ENCODE measurements around the gene JCHAIN.

JCHAIN gene

GRCh38 chr4:70623323-70623722 is 43.0 kb downstream of the JCHAIN start:
- H3K36me3 ChIP-seq (ENCODE audit: control insufficient read depth, insufficient read depth, low read length), result no peaks in the 10 kb centered on the region
- 95 to 100% methylated on average over 1 to 2 of the region's 3 CpGs for WGBS, 2 experiments
- H3K4me1 ChIP-seq (ENCODE audit: control insufficient read depth, insufficient read depth, low read length), result no peaks in the 10 kb centered on the region
- H3K9me3 ChIP-seq (ENCODE audit: control insufficient read depth, low read length), result no peaks in the 10 kb centered on the region
- H3K27me3 ChIP-seq (ENCODE audit: control insufficient read depth, insufficient read depth, low read length, poor library complexity, severe bottlenecking), result no peaks in the 10 kb centered on the region
- H3K27ac ChIP-seq (ENCODE audit: insufficient read depth, low read depth, low read length, poor library complexity, severe bottlenecking), result no peak overlapping the region
- H3K4me3 ChIP-seq (ENCODE audit: insufficient read depth, low read depth, low read length), result no peak overlapping the region

GRCh38 chr4:70619778-70620177 is 46.5 kb downstream of the JCHAIN start:
- 100% methylated on average over 1 to 2 of the region's 2 CpGs for WGBS, 2 experiments
- H3K27me3 ChIP-seq (ENCODE audit: control insufficient read depth, insufficient read depth, low read length, poor library complexity, severe bottlenecking), result no peaks in the 10 kb centered on the region
- no peak overlapping the region for H3K4me3 ChIP-seq (ENCODE audit: insufficient read depth, low read depth, low read length)
- H3K36me3 ChIP-seq (ENCODE audit: control insufficient read depth, insufficient read depth, low read length), result no peaks in the 10 kb centered on the region
- no peaks in the 10 kb centered on the region for H3K9me3 ChIP-seq (ENCODE audit: control insufficient read depth, low read length)
- no peaks in the 10 kb centered on the region for H3K4me1 ChIP-seq (ENCODE audit: control insufficient read depth, insufficient read depth, low read length)
- H3K27ac ChIP-seq (ENCODE audit: insufficient read depth, low read depth, low read length, poor library complexity, severe bottlenecking), result no peak overlapping the region

GRCh38 chr4:70619288-70619687 is 47.0 kb downstream of the JCHAIN start:
- 92 to 93% methylated on average over 4 of the region's 4 CpGs for WGBS, 2 experiments
- Histone ChIP-seq H3K4me1 (ENCODE audit: control insufficient read depth, insufficient read depth, low read length) (no peaks in the 10 kb centered on the region), H3K9me3 (ENCODE audit: control insufficient read depth, low read length) (no peaks in the 10 kb centered on the region), H3K27me3 (ENCODE audit: control insufficient read depth, insufficient read depth, low read length, poor library complexity, severe bottlenecking) (no peaks in the 10 kb centered on the region), H3K36me3 (ENCODE audit: control insufficient read depth, insufficient read depth, low read length) (no peaks in the 10 kb centered on the region), H3K27ac (ENCODE audit: insufficient read depth, low read depth, low read length, poor library complexity, severe bottlenecking) (no peak overlapping the region), H3K4me3 (ENCODE audit: insufficient read depth, low read depth, low read length) (no peak overlapping the region)

GRCh38 chr4:70614184-70614555 is 52.1 kb downstream of the JCHAIN start:
- no peak overlapping the region for H3K27ac ChIP-seq (ENCODE audit: insufficient read depth, low read depth, low read length, poor library complexity, severe bottlenecking)
- H3K36me3 ChIP-seq (ENCODE audit: control insufficient read depth, insufficient read depth, low read length), result no peaks in the 10 kb centered on the region
- WGBS, 2 experiments, result 92 to 93% methylated on average over 3 of the region's 3 CpGs
- H3K4me1 ChIP-seq (ENCODE audit: control insufficient read depth, insufficient read depth, low read length), result no peaks in the 10 kb centered on the region
- H3K9me3 ChIP-seq (ENCODE audit: control insufficient read depth, low read length), result no peaks in the 10 kb centered on the region
- H3K4me3 ChIP-seq (ENCODE audit: insufficient read depth, low read depth, low read length), result no peak overlapping the region
- no peaks in the 10 kb centered on the region for H3K27me3 ChIP-seq (ENCODE audit: control insufficient read depth, insufficient read depth, low read length, poor library complexity, severe bottlenecking)

- H3K27ac ChIP-seq (ENCODE audit: insufficient read depth, low read depth, low read length, poor library complexity, severe bottlenecking), result no peak overlapping the region
- no peaks in the 10 kb centered on the region for H3K36me3 ChIP-seq (ENCODE audit: control insufficient read depth, insufficient read depth, low read length)
- H3K9me3 ChIP-seq (ENCODE audit: control insufficient read depth, low read length), result no peaks in the 10 kb centered on the region
- H3K4me1 ChIP-seq (ENCODE audit: control insufficient read depth, insufficient read depth, low read length), result no peaks in the 10 kb centered on the region
- no peak overlapping the region for H3K4me3 ChIP-seq (ENCODE audit: insufficient read depth, low read depth, low read length)
- WGBS, 2 experiments, result 85 to 88% methylated on average over 8 to 9 of the region's 9 CpGs
- no peaks in the 10 kb centered on the region for H3K27me3 ChIP-seq (ENCODE audit: control insufficient read depth, insufficient read depth, low read length, poor library complexity, severe bottlenecking)
These were observed 52.8 kb downstream of the JCHAIN start for GRCh38 chr4:70613306-70614183.

GRCh38 chr4:70608324-70608723 is 58.0 kb downstream of the JCHAIN start:
- Histone ChIP-seq H3K27ac (ENCODE audit: insufficient read depth, low read depth, low read length, poor library complexity, severe bottlenecking) (no peak overlapping the region), H3K4me3 (ENCODE audit: insufficient read depth, low read depth, low read length) (no peak overlapping the region), H3K9me3 (ENCODE audit: control insufficient read depth, low read length) (no peaks in the 10 kb centered on the region), H3K4me1 (ENCODE audit: control insufficient read depth, insufficient read depth, low read length) (no peaks in the 10 kb centered on the region), H3K36me3 (ENCODE audit: control insufficient read depth, insufficient read depth, low read length) (no peaks in the 10 kb centered on the region), H3K27me3 (ENCODE audit: control insufficient read depth, insufficient read depth, low read length, poor library complexity, severe bottlenecking) (no peaks in the 10 kb centered on the region)
- 93 to 94% methylated on average over 2 of the region's 2 CpGs for WGBS, 2 experiments

GRCh38 chr4:70607334-70607853 is 58.9 kb downstream of the JCHAIN start:
- Histone ChIP-seq H3K4me1 (ENCODE audit: control insufficient read depth, insufficient read depth, low read length) (no peaks in the 10 kb centered on the region), H3K9me3 (ENCODE audit: control insufficient read depth, low read length) (no peaks in the 10 kb centered on the region), H3K27me3 (ENCODE audit: control insufficient read depth, insufficient read depth, low read length, poor library complexity, severe bottlenecking) (no peaks in the 10 kb centered on the region), H3K27ac (ENCODE audit: insufficient read depth, low read depth, low read length, poor library complexity, severe bottlenecking) (no peak overlapping the region), H3K4me3 (ENCODE audit: insufficient read depth, low read depth, low read length) (no peak overlapping the region), H3K36me3 (ENCODE audit: control insufficient read depth, insufficient read depth, low read length) (no peaks in the 10 kb centered on the region)
- 93 to 94% methylated on average over 3 of the region's 3 CpGs for WGBS, 2 experiments

- H3K4me3 ChIP-seq (ENCODE audit: insufficient read depth, low read depth, low read length), result no peak overlapping the region
- WGBS, 2 experiments, result 95% methylated on average over 8 of the region's 8 CpGs
- no peaks in the 10 kb centered on the region for H3K27me3 ChIP-seq (ENCODE audit: control insufficient read depth, insufficient read depth, low read length, poor library complexity, severe bottlenecking)
- no peaks in the 10 kb centered on the region for H3K36me3 ChIP-seq (ENCODE audit: control insufficient read depth, insufficient read depth, low read length)
- no peaks in the 10 kb centered on the region for H3K9me3 ChIP-seq (ENCODE audit: control insufficient read depth, low read length)
- no peak overlapping the region for H3K27ac ChIP-seq (ENCODE audit: insufficient read depth, low read depth, low read length, poor library complexity, severe bottlenecking)
- no peaks in the 10 kb centered on the region for H3K4me1 ChIP-seq (ENCODE audit: control insufficient read depth, insufficient read depth, low read length)
These were observed 59.8 kb downstream of the JCHAIN start for GRCh38 chr4:70606459-70606858.

Measured in ectodermal cell (in vitro differentiated cells).